GM12874 (cell line): ENCODE results near the gene AKAP5.

Source experiments
- CTCF ChIP-seq: IDR thresholded peaks from 2 replicates; pipeline ENCODE4 v1.5.1; 2011; ENCODE audit warnings: low read depth, mild to moderate bottlenecking, control low read depth, low read length, moderate library complexity; ENCODE audit not compliant: insufficient read depth

Gene AKAP5

DNA sequence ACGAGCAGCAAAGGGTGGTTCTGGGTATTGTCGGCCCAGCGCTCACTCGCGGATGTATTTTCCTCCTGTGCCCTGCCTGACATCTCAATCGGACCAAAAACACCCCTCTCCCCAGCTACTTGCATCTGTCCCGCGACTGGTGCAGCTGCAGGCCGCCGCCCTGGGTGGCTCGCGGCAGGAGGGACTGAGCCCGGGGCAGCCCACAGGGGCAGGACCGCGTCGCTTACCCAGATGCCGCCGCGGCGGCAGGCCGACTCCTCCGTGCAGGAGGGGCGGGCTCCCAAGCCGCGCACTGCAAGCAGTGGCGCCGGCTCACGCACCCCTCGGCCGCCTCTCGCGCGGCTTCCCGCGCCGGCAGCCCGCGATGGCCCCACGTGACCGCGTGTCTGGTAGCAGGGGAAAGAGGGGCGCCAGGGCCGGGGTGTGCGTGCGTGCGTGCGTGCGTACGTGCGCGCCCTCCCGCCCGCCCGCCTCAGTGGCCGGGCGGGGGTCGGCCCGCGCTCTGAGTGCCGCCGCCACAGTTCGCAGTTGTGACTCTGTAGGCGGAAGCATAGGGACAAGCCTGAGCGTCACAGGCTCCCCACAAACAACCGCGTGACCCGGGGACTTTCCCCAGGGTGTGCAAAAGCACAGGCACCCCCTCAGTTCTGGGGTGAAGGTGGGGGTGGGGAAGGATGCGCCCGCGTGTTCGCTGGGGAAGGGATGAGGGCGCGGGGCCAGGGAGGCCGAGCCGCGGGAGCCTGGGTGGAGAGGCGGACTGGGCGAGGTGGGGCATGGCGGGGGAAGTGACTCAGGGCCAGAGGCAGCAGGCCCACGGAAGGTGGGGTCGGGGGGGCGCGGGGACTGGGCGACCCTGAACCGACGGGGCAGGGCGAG lies 38.4 kb downstream of the AKAP5 start, which contains the start of gene ZBTB25:
TSS of gene ZBTB25 (minus strand) at position 405 of the 876 bp plus-strand sequence. CDS start 13,305 bp downstream, outside the sequence.
- no peak for TF ChIP-seq CTCF

DNA sequence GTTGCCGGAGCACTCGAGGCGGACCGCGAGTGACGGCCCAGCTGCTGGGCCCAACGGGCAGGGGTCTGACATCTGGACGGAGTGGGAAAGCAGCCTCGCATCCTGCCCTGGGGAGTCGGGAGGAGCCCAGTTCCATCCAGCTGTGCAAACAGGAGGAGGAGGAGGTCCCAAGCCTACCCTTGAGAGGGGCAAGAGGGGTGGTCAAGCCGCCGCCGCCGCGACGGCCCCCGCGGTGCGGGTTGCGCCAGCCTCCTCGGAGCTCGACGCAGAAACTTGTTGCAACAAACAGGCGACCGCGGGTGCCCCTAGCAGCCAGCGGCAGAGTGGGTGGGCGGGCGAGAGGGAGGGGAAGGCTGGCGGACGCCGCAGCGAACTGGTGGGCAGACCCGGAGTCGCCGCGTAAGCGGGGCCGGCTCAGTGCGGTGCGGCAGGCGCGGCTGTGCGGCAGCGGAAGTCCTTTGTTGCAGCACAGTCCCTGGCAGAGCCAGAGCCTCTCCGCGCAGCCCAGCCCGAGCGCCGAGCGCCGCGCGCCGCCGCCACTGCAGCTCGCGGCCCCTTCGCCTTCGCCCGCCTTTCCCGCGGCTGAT lies 39.1 kb downstream of the AKAP5 start, which contains the start of gene ZBTB1:
TSS of gene ZBTB1 (plus strand) at position 461 of the 587 bp plus-strand sequence. CDS start 16,735 bp downstream, outside the sequence.
- no peak for TF ChIP-seq CTCF

GRCh38 chr14:64504897-64505794 lies 39.8 kb downstream of the AKAP5 start:
- TF ChIP-seq CTCF, result no peak

GRCh38 chr14:64506721-64507120 lies 41.4 kb downstream of the AKAP5 start:
- no peak for TF ChIP-seq CTCF

DNA sequence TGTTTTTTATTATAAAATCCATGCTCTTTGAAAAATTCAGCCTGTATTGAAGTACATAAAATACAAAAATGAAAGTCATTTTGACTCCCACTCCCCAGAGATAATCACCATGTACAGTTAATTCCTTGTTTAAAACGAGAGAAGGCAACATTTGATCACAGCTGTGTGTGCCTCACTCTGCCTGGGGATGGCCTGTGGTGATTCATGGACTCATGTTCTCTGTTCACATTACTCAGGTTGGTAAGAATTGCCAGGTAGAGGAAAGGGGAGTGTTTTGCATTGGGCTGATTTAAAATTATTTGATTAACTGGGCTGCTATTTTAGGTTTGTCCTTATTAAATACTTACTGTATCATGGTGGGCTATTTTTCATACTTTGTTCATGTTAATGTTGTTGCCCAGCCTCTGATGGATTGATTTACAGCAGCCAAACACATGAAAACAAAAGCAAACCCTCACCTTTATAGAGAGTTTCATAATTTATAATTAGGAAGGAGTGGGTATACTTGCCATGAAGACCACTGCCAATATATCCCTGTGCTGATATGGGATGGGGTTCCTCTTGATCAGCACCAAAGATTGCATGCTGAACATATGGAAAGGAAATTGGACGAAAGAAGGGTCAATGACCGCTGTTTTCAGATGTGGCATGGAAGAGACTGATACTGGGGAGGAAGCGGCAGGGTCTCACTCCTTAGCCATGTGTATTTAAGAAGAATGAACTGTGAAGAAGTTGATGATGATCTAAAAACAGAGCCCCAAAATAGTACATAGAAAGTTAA lies 42.3 kb downstream of the AKAP5 start:
- no peak for TF ChIP-seq CTCF

DNA sequence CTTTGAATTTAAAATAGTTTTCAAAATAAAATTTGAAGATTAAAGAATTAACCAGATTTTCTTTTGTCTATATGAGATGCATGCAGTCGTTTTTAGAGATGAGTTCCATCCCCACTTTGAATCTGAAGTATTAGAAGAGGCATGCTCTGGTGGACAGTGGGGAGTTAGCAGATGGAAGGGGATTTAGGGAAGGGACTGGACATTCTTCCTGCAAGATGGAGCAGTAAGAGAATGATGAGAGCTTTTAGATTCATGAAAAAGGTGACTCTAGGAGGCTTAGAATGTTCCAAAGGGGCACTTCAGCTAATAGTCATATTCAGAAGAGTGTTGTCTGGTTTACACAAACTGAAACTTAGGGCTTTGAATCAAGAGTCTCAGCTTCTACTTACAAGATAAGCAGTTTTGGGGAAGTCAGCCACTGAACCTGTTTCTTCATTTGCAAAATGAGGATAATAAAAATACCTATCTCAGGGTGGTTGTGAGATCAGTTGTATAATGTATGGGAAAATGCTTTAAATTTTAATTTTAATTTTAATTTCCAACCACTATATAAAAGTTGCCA lies 43.0 kb downstream of the AKAP5 start:
- TF ChIP-seq CTCF, result no peak
